Astrocyte of the cerebellum (primary cell): ENCODE measurements around the gene USP40.

Experiments
- DNase-seq: peaks from one replicate; pipeline ENCODE4 v3.0.0-alpha.2; 2011; ENCODE audit warnings: low read depth
- H3K4me3 ChIP-seq: 2 replicates; pipeline ENCODE4 v1.5.1; 2011; ENCODE audit warnings: mild to moderate bottlenecking, low read depth, low read length, moderate library complexity
- CTCF ChIP-seq: IDR thresholded peaks from 2 replicates; pipeline ENCODE4 v1.5.1; 2012; ENCODE audit warnings: low read length, low read depth, moderate library complexity, mild to moderate bottlenecking; ENCODE audit errors: missing control alignments
- in situ Hi-C: cut with HindIII; loops from 2 replicates; pipeline ENCODE4 v1.10.0; 2017; ENCODE audit warnings: low sequenced_read_pairs

USP40 gene

GRCh38 chr2:233544200-233544610, 22.4 kb downstream of the USP40 start:
- no peak overlapping the region for H3K4me3 ChIP-seq
- no peak for DNase-seq
- TF ChIP-seq CTCF, result no peak
- in situ Hi-C loops, result no loop called here

GRCh38 chr2:233542507-233542906, 24.1 kb downstream of the USP40 start:
- no peak for DNase-seq
- in situ Hi-C loops, result no loop called here
- no peak overlapping the region for H3K4me3 ChIP-seq
- no peak for TF ChIP-seq CTCF

- in situ Hi-C loops, result no loop called here
- no peak for DNase-seq
- no peak for TF ChIP-seq CTCF
- no peak overlapping the region for H3K4me3 ChIP-seq
Measured at GRCh38 chr2:233538741-233539140, 27.8 kb downstream of the USP40 start.

- no peak for TF ChIP-seq CTCF
- H3K4me3 ChIP-seq, result no peak overlapping the region
- in situ Hi-C loops, result no loop called here
- no peak for DNase-seq
Measured at GRCh38 chr2:233535271-233535670, 31.3 kb downstream of the USP40 start.

GRCh38 chr2:233532971-233533370, 33.6 kb downstream of the USP40 start:
- no peak overlapping the region for H3K4me3 ChIP-seq
- TF ChIP-seq CTCF, result no peak
- DNase-seq, result no peak
- in situ Hi-C loops, result no loop called here

GRCh38 chr2:233531955-233532354, 34.6 kb downstream of the USP40 start:
- in situ Hi-C loops, result no loop called here
- H3K4me3 ChIP-seq, result no peak overlapping the region
- DNase-seq, result no peak
- TF ChIP-seq CTCF, result no peak

- no peak for TF ChIP-seq CTCF
- DNase-seq, result no peak
- H3K4me3 ChIP-seq, result no peak overlapping the region
- in situ Hi-C loops, result no loop called here
Measured at GRCh38 chr2:233530381-233530780, 36.2 kb downstream of the USP40 start.
